GM23248 (cell line): Measurements from ENCODE around the gene MECP2.

ENCODE experiments used
- EZH2 ChIP-seq: fragments of 200-600 bp; sonication (generic); IDR thresholded peaks from 2 replicates; pipeline ENCODE4 v1.6.1; 2018; ENCODE audit warnings: antibody characterized with exemption, mild to moderate bottlenecking; ENCODE audit not compliant: insufficient read depth, poor library complexity, severe bottlenecking
- EZH2phosphoT487 ChIP-seq: fragments of 200-600 bp; sonication (generic); IDR thresholded peaks from 2 replicates; pipeline ENCODE4 v1.6.1; 2018; ENCODE audit warnings: antibody characterized with exemption, moderate library complexity, mild to moderate bottlenecking, low read depth; ENCODE audit not compliant: insufficient read depth

GRCh38 chrX:154010330-154011087 lies 87.0 kb downstream of the MECP2 start:
- TF ChIP-seq EZH2phosphoT487 (no peak), EZH2 (no peak)
